AG04450 (cell line): ENCODE measurements around the gene LAPTM4A. TPM values are rescaled to one million over a fixed set of nuclear protein-coding genes. Genes with fewer than 3 reads are reported as not detected.
A peak's percentile ranks its signal among the peaks of the same experiment; 100 is the strongest.
"Not testable (repeated sequence)": the region's sequence is repeated elsewhere in the genome, so short reads cannot be mapped to it uniquely, and the experiment has no call there.

Experiments
- CTCF ChIA-PET: fragments of 300-600, 350-600 bp; formaldehyde crosslinking; extraction: SDS; loops from one replicate; lab custom pipeline; 2022; ENCODE audit warnings: antibody characterized with exemption, inconsistent platforms; lab: Charles Lee
- POLR2A ChIA-PET: fragments of 350-600 bp; formaldehyde crosslinking; extraction: SDS; loops from one replicate; lab custom pipeline; 2021; ENCODE audit warnings: antibody characterized with exemption, inconsistent platforms; lab: Yijun Ruan, JAX
- DNase-seq: peaks from one replicate; pipeline ENCODE4 v3.0.0-alpha.2; 2011; ENCODE audit warnings: low read depth, low spot score
- H3K27ac ChIP-seq: one replicate; pipeline ENCODE4 v1.5.1; 2012; ENCODE audit warnings: low read depth, low read length, control low read depth
- H3K27me3 ChIP-seq: one replicate; pipeline ENCODE4 v1.6.0; 2012; ENCODE audit warnings: low read length; ENCODE audit not compliant: control insufficient read depth, insufficient read depth
- H3K4me3 ChIP-seq: 2 replicates; pipeline ENCODE4 v1.5.1; 2011; ENCODE audit warnings: mild to moderate bottlenecking, low read depth, low read length, control low read depth
- H3K9me3 ChIP-seq: 2 replicates; pipeline ENCODE4 v1.5.1; 2012; ENCODE audit warnings: low read length; ENCODE audit not compliant: control insufficient read depth, insufficient read depth
- polyA plus RNA-seq: library from polyadenylated mRNA; depleted of rRNA; stranded (reverse); fragments of >200 nt; gene quantifications from 2 replicates; pipeline ENCODE4 v1.2.3, GENCODE V29; 2011
- TF ChIP-seq, protein P1 (sequence below): IDR thresholded peaks from 2 replicates; pipeline ENCODE4 v1.5.1; 2011; ENCODE audit warnings: low read depth, low read length, control low read depth, inconsistent platforms

LAPTM4A gene
- polyA plus RNA-seq, 1 experiment: 1,416 TPM

DNA sequence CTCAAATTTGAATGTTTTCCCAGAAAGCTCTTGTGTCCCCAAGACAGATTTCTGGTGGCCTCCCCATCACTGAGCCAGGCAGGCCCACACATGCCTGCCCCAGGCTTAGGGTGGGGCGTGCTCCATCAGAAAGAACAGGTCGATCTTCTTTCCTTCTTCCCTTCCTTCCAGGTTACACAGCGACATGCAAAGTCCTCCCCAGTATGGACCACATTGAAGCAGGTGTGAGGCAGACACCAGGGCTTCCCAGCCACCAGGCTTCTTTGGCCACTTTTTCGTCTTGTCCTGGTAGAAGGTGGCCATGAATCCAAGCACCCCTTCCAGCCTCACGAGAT is 41.4 kb upstream of the LAPTM4A start:
- no peaks in the 10 kb centered on the region for H3K27me3 ChIP-seq
- H3K9me3 ChIP-seq: no peaks in the 10 kb centered on the region
- no peak overlapping the region for H3K27ac ChIP-seq
- TF ChIP-seq, protein P1, sequence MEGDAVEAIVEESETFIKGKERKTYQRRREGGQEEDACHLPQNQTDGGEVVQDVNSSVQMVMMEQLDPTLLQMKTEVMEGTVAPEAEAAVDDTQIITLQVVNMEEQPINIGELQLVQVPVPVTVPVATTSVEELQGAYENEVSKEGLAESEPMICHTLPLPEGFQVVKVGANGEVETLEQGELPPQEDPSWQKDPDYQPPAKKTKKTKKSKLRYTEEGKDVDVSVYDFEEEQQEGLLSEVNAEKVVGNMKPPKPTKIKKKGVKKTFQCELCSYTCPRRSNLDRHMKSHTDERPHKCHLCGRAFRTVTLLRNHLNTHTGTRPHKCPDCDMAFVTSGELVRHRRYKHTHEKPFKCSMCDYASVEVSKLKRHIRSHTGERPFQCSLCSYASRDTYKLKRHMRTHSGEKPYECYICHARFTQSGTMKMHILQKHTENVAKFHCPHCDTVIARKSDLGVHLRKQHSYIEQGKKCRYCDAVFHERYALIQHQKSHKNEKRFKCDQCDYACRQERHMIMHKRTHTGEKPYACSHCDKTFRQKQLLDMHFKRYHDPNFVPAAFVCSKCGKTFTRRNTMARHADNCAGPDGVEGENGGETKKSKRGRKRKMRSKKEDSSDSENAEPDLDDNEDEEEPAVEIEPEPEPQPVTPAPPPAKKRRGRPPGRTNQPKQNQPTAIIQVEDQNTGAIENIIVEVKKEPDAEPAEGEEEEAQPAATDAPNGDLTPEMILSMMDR: no peak
- POLR2A ChIA-PET: interaction anchor here (2.9 to 3.2 kb wide), 2 partner anchors 30 to 41 kb away, joined by 15 to 26 read pairs; partner anchors contain the start of gene LAPTM4A
- H3K4me3 ChIP-seq: no peak overlapping the region
- CTCF ChIA-PET: no interaction called here
- DNase-seq: no peak

DNA sequence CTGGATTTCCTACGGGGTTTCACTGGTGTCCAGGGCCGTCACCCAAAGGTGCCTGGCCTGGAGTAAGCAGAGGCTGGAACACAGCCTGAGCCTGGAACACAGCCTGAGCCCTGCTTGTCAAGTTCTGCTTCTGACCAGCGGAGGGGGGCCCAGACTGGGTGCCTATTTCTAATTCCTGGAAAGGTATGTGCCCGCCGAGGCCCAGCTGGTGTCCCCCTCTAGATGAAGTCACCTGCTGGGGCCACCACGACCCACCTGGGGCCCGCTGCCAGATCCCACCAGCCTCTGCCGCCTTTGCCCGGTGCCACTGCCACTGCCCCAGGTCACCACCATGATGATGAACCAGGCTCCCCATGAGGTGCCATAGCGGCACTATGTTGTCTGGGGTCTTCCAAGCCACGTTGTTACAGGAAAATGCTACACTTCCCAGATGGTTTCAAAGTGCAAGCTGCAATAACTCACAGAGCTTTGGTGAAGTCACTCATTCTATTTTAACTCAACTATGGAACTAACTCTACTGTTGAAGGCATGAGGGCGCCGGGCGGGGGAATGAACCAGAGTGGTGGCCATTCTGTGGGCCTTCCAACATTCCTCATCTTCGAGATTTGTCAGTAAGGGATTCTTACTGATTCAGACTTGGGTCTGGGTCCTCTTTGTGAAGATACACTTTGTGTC is 40.9 kb upstream of the LAPTM4A start:
- no peak for DNase-seq
- H3K9me3 ChIP-seq: no peaks in the 10 kb centered on the region
- no peaks in the 10 kb centered on the region for H3K27me3 ChIP-seq
- TF ChIP-seq, protein P1: no peak
- peak overlapping the region; percentile 98 for H3K27ac ChIP-seq
- no peak overlapping the region for H3K4me3 ChIP-seq
- ChIA-PET CTCF (interaction anchor here (0.6 to 0.9 kb wide), 2 partner anchors 13 to 57 kb away, joined by 3 read pairs; no protein-coding TSS in a partner anchor), POLR2A (interaction anchor here (0.6 to 3.2 kb wide), 4 partner anchors 25 to 41 kb away, joined by 3 to 26 read pairs (median 9); partner anchors contain the start of gene LAPTM4A)

DNA sequence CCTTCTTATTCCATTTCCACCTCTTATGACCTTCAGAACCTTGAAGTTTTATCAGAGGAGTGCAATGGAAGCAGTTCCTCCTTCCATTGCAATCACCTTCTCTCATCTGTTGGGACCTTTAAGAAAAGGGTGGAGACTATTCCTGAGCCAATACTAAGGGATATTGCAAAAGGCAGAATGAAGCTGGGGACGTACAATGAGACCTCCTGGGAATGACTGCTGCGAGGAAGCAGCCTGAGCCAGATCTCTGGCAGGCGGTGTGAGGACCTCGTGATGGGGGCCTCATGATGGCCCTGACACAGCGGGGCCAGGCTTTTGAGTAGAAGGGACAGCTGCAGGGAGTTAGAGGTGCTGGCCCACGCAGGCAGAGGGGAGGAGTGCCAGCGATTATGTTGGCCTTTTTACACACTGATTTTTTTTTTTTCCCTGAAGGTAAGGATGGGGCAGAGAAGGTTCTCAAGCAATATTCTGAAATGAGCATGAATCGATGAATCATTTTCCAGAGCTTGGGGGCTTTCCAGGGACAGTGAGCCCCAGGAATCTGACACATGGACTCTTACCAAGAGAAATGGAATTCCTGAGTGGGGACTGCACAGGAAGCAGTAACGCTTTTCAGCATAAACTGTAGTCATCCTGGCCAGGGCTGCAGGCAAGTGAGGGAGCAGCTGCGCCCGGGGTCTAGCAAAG is 40.0 kb upstream of the LAPTM4A start:
- CTCF ChIA-PET: interaction anchor here (0.6 to 1.0 kb wide), 3 partner anchors 12 to 78 kb away, joined by 3 to 8 read pairs (median 3); partner anchors contain the start of gene MATN3
- peak overlapping the region; percentile 23 for H3K4me3 ChIP-seq

DNA sequence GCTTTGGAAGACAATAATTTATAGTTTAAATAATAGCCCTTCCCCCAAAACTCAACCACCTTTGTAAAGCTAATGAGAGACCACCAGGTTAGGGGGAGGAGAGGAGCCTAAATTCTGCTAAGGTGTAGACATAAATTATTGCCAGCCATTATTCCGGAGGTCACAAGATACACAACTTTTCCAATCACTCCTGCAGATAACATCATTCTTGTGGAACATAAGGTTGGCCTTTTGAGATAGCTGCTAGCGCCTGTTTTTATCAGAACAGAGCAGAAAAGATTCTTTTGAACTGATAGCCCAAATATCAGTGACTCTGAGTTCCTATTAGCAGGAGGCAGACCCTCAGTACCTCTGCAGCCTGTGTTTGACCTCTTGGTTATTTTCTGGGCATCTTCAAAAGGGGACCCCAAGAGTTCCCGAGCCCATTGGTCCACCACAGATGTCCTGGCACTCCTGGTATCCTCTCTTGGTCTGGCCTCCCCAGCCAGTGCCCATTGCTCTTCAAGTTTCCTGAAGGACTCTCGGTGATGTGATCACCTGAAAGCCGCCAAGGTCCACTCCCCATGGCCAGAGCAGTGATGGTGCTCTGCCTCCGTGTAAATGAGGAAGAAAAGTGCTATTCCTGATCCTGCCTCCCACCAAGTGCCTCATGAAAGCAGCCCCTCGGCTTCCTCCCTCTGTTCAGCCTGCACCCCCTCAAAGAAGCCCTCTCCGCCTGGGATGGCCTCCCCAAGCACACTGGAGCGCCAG is 38.5 kb upstream of the LAPTM4A start:
- Histone ChIP-seq H3K9me3 (no peaks in the 10 kb centered on the region), H3K27me3 (no peaks in the 10 kb centered on the region), H3K27ac (no peak overlapping the region), H3K4me3 (no peak overlapping the region)
- ChIA-PET POLR2A (interaction anchor here (2.9 to 3.2 kb wide), 2 partner anchors 27 to 38 kb away, joined by 15 to 26 read pairs; partner anchors contain the start of gene LAPTM4A), CTCF (interaction anchor here (0.7 to 2.3 kb wide), 3 partner anchors 75 to 140 kb away, joined by 3 to 5 read pairs (median 5); no protein-coding TSS in a partner anchor)
- TF ChIP-seq, protein P1: no peak
- no peak for DNase-seq

More for the DNA sequence above, 40.0 kb upstream of the LAPTM4A start:
- peak; percentile 86 for DNase-seq
- H3K9me3 ChIP-seq: no peaks in the 10 kb centered on the region
- no peaks in the 10 kb centered on the region for H3K27me3 ChIP-seq
- H3K27ac ChIP-seq: peak overlapping the region; percentile 98
- TF ChIP-seq, protein P1: no peak
- POLR2A ChIA-PET: interaction anchor here (0.5 to 3.2 kb wide), 8 partner anchors 20 to 222 kb away, joined by 3 to 26 read pairs (median 8); partner anchors contain the start of gene LAPTM4A

DNA sequence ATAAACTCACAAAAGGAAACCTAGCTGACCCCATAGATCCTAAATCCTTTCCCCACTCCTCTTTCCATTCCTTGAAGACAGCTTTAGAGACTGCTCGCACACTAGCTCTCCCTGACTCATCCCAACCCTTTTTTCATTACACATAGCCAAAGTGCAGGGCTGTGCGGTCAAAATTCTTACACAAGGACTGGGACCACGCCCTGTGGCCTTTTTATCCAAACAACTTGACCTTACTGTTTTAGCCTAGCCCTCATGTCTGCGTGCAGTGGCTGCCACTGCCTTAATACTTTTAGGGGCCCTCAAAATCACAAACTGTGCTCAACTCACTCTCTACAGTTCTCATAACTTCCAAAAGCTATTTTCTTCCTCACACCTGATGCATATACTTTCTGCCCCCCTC is 34.5 kb upstream of the LAPTM4A start:
- ChIA-PET POLR2A (interaction anchor here (0.6 kb wide), 2 partner anchors 34 to 43 kb away, joined by 4 to 10 read pairs; partner anchors contain the start of gene LAPTM4A), CTCF (interaction anchor here (1.0 kb wide), 1 partner anchor 70 kb away, joined by 3 read pairs; no protein-coding TSS in a partner anchor)
- H3K27me3 ChIP-seq, DNase-seq, H3K4me3 ChIP-seq, H3K9me3 ChIP-seq, H3K27ac ChIP-seq: not testable (repeated sequence)

DNA sequence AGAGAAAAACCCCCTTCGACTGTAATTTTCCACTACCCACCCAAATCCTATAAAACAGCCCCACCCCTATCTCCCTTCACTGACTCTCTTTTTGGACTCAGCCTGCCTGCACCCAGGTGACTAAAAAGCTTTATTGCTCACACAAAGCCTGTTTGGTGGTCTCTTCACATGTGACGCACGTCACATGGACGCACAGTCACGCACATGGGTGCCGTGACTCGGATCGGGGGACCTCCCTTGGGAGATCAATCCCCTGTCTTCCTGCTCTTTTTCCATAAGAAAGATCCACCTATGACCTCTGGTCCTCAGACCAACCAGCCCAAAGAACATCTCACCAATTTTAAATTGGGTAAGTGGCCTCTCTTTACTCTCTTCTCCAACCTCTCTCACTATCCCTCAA is 31.4 kb upstream of the LAPTM4A start:
- H3K27me3 ChIP-seq, H3K27ac ChIP-seq, POLR2A ChIA-PET, H3K9me3 ChIP-seq, H3K4me3 ChIP-seq, DNase-seq, CTCF ChIA-PET: not testable (repeated sequence)
